ENCODE data around the gene PSMD13.

Gene PSMD13

DNA sequence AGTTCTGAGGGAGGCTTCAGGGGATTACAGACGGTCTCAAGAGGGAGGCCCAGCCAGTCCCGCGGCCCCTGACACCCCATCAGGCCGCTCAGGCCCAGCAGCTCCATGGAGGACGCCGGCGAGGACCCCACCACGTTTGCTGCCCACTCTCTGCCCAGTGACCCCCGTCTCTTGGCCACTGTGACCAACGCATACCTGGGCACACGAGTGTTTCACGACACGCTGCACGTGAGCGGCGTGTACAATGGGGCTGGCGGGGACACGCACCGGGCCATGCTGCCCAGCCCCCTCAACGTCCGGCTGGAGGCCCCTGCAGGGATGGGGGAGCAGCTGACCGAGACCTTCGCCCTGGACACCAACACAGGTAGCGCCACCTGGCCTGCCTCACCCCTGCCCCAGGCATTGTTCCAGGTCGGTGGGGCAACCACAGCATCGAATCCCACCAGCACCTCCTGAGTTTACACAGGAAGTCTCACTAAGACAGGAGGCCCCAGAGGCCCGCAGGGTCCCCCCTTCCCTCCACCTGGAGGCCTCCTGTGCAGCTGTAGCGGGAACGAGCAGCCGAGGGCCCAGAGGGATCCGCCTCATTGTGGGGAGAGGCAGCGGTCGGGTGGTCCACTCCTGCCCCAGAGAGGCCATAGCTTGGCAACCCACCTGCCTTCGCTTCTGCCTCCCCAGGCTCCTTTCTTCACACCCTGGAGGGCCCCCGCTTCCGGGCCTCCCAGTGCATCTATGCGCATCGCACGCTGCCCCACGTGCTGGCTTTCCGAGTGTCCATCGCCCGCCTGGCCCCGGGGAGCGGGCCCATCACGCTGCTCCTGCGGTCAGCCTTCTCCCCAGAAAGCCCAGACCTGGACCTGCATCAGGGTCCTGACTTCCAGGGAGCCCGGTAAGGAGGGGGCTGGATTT, 53.2 kb downstream of the PSMD13 start:
- no peak for FAIRE-seq

GRCh38 chr11:290621-291231, 54.0 kb downstream of the PSMD13 start:
- no peak for FAIRE-seq

DNA sequence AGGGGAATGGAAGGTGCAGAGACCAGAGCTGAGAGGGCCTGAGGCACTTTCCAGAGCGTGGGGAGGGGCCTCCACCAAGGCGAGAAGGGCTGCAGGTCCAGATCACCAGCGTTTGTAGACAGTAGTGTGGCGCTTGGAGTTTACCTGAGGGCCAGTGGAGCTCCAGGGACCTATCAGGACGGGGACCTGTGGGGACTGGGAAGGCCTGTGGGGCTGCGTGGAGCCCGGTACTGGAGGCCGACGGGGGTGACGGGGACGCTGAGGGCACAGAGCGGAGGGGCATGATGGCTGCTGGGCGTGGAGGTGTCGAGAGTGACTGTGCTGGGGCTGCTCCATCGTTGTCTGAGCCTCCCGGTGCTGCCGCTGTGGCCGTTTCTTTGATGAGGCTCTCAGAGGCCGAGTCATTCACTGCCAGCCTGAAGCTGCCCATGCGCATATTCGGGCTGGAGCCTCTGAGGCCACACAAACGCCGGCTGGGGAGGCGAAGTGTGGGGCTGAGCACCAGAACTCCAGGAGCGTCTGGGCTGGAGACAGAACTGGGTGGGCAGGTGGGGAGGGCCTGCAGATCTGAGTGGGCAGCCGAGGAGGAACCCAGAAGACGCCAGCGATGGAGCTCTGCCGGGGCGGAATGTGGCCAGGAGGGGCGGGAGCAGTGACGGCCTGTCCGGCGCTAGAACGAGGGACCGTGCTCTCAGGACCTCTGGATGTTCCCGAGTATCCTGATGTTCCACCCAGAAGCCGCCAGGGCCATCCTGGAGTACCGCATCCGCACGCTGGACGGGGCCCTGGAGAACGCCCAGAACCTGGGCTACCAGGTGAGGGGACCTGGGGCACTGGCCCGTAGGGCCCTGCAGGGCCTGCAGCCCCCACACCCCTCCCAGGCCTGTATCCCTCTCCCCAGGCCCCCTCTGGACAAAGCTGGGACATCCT, 54.8 kb downstream of the PSMD13 start:
- no peak for FAIRE-seq

DNA sequence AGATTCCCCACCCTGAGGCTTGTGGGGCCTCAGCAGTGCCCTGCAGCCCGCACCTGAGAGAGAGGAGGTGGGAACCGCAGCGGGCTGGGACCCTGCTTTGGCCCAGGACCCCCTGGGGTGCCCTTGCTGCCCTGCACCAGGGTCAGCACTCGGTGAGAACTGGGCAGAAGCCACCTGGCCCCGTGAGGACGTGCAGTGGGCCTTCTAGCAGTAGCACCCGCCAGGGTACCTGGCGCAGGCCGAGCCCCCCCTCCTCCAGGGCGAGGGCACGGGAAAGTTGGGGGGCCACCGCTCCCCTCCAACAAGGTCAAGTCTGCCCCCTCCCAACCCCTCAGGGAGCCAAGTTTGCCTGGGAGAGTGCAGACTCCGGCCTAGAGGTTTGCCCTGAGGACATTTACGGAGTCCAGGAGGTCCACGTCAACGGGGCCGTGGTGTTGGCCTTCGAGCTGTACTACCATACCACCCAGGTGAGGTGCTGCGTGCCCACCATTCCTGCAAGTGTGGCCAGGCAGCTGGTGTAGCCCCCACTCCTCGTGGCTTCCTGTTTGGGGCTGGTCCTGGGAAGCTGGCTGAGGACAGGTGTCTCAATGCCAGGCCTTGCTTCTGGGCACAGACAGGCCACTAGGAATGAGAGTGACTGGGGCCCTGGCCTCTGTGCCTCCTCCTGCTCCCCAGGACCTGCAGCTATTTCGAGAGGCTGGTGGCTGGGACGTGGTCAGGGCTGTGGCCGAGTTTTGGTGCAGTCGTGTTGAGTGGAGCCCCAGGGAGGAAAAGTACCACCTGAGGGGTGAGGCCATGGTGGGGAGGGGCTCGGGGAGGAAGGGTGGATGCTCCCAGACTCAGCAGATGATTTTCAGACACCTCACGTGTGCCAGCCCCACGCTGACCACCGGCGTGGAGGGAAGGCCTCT, 55.7 kb downstream of the PSMD13 start:
- FAIRE-seq: no peak

DNA sequence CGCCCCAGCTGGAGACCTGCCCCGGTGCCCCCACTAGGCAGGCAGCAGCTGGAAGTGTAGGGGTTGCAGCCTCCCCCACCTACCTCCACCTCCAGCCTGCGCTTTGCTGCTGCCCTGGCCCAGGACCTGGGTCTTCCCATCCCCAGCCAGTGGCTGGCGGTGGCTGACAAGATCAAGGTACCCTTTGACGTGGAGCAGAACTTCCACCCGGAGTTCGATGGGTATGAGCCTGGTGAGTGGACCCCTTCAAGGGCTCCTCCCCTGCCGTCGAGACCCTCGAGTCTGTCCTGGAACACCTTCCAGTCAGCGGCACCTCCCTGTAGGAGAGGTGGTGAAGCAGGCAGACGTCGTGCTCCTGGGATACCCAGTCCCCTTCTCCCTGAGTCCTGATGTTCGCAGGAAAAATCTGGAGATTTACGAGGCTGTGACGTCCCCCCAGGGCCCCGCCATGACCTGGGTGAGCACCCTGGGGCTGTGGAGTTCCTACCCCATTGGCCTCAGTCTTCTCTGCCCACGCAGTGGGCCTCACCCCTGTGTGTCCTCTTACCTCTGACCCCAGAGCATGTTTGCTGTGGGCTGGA, 56.6 kb downstream of the PSMD13 start:
- no peak for FAIRE-seq

GRCh38 chr11:293852-294661, 57.3 kb downstream of the PSMD13 start:
- no peak for FAIRE-seq

DNA sequence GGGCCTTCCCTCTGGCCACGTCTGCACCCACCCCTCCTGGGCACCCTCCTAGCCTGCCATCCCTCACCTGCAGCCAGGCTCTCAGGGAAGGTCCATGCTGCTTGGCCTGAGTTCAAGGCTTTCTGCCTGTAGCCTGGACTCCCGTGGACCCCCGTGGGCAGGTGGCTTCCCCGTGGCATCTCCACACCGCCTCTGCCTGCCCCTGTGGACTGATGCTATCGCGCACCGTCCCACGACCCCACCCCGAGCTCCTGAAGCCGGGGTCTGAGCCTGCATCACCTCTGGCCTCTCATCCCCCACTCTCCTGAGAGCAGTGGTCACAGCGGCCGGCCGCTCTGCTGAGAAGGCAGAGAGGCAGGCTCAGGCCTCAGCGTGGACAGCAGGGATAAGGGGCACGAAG, 58.0 kb downstream of the PSMD13 start:
- no peak for FAIRE-seq

- no peak for FAIRE-seq
These were observed 58.8 kb downstream of the PSMD13 start for GRCh38 chr11:295351-296170.

DNA sequence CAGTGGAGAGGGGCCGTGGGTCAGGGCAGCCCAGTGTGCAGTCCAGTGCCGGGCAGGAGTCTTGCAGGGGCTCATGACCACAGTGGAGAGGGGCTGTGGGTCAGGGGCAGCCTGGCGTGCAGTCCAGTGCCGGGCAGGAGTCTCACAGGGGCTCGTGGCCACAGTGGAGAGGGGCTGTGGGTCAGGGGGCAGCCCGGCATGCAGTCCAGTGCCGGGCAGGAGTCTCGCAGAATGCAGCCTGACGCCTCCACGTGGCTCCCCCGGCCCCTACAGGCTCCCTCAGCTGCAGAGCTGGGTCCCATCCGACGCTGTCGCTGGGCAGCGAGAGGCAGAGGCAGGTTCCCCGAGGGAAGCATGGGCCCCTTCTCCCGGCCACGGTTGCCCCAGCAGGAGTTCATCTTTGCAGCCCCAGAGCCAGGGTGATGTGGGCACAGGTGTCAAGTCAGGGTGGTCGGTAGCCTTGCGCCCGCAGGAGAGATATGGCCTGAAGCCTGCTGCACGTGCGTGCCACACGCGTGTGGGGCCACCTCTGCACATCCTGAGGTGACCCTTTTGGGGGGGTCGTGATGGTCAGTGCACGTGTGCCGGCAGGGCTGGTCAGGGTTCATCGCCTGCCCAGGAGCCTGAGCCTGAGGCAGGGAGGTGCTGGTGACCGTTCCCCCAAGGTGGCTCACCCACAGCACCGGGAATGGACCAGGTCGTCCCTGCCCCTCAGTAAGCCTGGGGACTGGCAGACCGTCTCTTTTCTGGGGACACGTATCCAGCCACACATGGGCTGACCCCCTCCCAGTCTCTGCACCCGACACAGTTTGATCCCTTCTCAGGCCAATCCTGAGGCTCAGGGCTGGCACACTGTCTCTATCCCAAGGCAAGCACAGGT, 59.6 kb downstream of the PSMD13 start:
- FAIRE-seq: no peak

GRCh38 chr11:297051-297585, 60.3 kb downstream of the PSMD13 start:
- no peak for FAIRE-seq

DNA sequence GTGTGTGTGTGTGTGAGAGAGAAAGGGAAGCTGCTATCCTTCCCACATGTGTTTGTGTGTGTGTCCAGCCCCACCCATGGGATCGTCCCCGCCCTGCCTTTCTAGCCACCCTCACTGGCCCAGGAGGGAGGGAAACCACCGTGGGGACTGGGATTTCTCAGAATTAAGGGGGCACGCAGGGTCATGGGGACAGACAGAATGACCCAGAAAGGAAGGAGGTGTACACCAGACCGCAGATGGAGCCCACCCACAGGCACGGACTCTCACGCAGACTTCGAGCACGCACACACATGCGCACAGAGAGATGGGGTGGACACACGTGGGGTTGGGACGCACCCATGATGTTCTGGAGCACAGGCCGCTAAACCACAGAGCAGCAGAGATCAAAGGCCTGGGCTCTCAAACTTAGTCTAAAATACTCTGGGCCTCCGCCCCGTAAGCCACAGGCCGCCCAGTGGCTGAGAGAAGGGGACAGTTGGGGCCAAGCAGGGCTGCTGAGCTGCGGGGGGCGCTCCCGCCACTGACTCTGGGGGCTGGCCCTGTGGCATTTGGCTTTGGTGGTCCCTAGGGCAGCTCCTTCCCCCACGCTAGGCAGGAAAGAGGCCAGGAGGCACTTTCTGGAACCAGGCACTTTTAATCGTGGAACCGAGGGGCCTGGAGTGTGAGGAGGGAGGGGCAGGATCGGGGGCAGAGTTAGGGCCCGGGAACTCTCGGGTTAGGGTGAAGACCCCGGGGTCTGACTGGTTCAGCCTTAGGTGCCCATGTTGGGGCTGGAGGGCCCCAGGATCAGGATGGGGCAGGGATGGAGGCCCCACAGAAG, 61.0 kb downstream of the PSMD13 start:
- no peak for FAIRE-seq

- no peak for FAIRE-seq
These were observed 61.8 kb downstream of the PSMD13 start for GRCh38 chr11:298406-299065.

DNA sequence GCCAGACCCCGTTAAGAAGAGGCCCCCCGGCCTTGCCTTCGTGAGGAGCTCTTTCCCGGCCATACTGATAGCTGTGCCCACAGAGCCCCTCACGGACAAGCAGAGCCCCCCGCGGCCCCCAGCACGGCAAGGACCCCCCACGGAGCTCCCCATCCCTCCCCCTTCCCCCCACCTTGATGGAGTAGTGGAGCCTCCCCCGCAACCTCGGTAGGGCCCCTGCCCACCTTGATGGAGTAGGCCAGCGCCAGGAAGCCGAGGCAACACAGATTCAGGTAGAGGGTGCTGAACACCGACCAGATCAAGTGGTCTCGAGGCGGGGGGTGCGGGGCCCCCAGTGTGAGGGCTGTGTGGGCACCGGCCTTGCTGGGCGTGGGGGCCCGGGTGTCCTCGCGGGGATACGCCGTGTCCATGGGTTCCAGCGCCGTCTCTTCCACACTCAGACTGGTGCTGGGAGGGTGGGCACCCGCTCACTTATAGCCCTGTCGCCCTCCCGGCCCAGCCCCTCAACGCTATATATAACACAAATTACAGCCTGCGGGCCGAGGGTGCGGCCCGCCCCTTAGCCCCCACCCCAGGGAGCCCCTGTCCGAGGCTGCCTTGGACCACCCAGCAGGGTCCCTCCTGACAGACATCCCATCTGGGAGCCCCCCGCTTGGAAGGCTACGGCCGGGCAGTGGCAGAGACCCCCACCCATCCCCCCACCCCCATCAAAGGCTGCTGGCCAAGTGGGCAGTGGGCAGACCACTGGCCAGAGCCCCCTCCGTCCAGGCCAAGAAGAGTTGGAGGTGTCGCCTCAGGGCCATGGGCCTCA, 62.5 kb downstream of the PSMD13 start, which contains the start of gene IFITM5:
Gene IFITM5 (minus strand): TSS at position 446 of the 811 bp plus-strand sequence. CDS start 36 bp downstream, at position 410.
- FAIRE-seq: no peak

GRCh38 chr11:299951-300735, 63.4 kb downstream of the PSMD13 start:
- no peak for FAIRE-seq

All from colon (tissue), 2 donors.